HEK293 (cell line): ENCODE data around the gene HOXA3.

Source experiments
- BCL11A ChIP-seq: fragments of 450-650 bp; formaldehyde crosslinking; IDR thresholded peaks from 2 replicates; pipeline ENCODE4 v1.5.1; 2016; ENCODE audit warnings: low read depth, missing biosample characterization, missing genetic modification characterization
- BCL11B ChIP-seq: fragments of 450-650 bp; formaldehyde crosslinking; IDR thresholded peaks from 2 replicates; pipeline ENCODE4 v1.5.1; 2016; ENCODE audit warnings: low read depth, missing biosample characterization, missing genetic modification characterization
- GLI4 ChIP-seq: fragments of 450-650 bp; formaldehyde crosslinking; IDR thresholded peaks from 2 replicates; pipeline ENCODE4 v1.5.1; 2016; ENCODE audit warnings: missing biosample characterization, missing genetic modification characterization
- HOXA7 ChIP-seq: sonication (generic); formaldehyde crosslinking; IDR thresholded peaks from 2 replicates; pipeline ENCODE4 v1.8.1; 2022; ENCODE audit warnings: missing genetic modification reagents, borderline replicate concordance
- SCRT1 ChIP-seq: fragments of 450-650 bp; formaldehyde crosslinking; IDR thresholded peaks from 2 replicates; pipeline ENCODE4 v1.5.1; 2016; ENCODE audit warnings: missing biosample characterization, missing genetic modification characterization, borderline replicate concordance
- SP3 ChIP-seq: fragments of 450-650 bp; formaldehyde crosslinking; IDR thresholded peaks from 2 replicates; pipeline ENCODE4 v1.5.1; 2016; ENCODE audit warnings: missing biosample characterization, missing genetic modification characterization
- ZBTB17 ChIP-seq: fragments of 450-650 bp; formaldehyde crosslinking; IDR thresholded peaks from 2 replicates; pipeline ENCODE4 v1.5.1; 2016; ENCODE audit warnings: missing biosample characterization, missing genetic modification characterization
- ZBTB49 ChIP-seq: fragments of 450-650 bp; formaldehyde crosslinking; IDR thresholded peaks from 2 replicates; pipeline ENCODE4 v1.5.1; 2016; ENCODE audit warnings: missing biosample characterization, missing genetic modification characterization, low read depth
- ZIC2 ChIP-seq: fragments of 450-650 bp; formaldehyde crosslinking; IDR thresholded peaks from 2 replicates; pipeline ENCODE4 v1.5.1; 2016; ENCODE audit warnings: missing biosample characterization, missing genetic modification characterization
- ZNF132 ChIP-seq: fragments of 450-650 bp; formaldehyde crosslinking; IDR thresholded peaks from 2 replicates; pipeline ENCODE4 v1.5.1; 2017; ENCODE audit warnings: missing biosample characterization, missing genetic modification characterization, borderline replicate concordance
- ZNF16 ChIP-seq: fragments of 450-650 bp; formaldehyde crosslinking; IDR thresholded peaks from 2 replicates; pipeline ENCODE4 v1.5.1; 2016; ENCODE audit warnings: low read depth, missing biosample characterization, missing genetic modification characterization
- ZNF214 ChIP-seq: fragments of 450-650 bp; formaldehyde crosslinking; IDR thresholded peaks from 2 replicates; pipeline ENCODE4 v1.5.1; 2017; ENCODE audit warnings: missing biosample characterization, mild to moderate bottlenecking, missing genetic modification characterization, borderline replicate concordance
- ZNF280D ChIP-seq: fragments of 450-650 bp; formaldehyde crosslinking; IDR thresholded peaks from 2 replicates; pipeline ENCODE4 v1.5.1; 2016; ENCODE audit warnings: missing biosample characterization, missing genetic modification characterization
- ZNF416 ChIP-seq: fragments of 450-650 bp; formaldehyde crosslinking; IDR thresholded peaks from 2 replicates; pipeline ENCODE4 v1.5.1; 2016; ENCODE audit warnings: missing biosample characterization, missing genetic modification characterization
- ZNF501 ChIP-seq: fragments of 450-650 bp; formaldehyde crosslinking; IDR thresholded peaks from 2 replicates; pipeline ENCODE4 v1.5.1; 2016; ENCODE audit warnings: missing biosample characterization, missing genetic modification characterization
- ZNF624 ChIP-seq: fragments of 450-650 bp; formaldehyde crosslinking; IDR thresholded peaks from 2 replicates; pipeline ENCODE4 v1.5.1; 2017; ENCODE audit warnings: missing biosample characterization, missing genetic modification characterization
- ZNF654 ChIP-seq: fragments of 450-650 bp; formaldehyde crosslinking; IDR thresholded peaks from 2 replicates; pipeline ENCODE4 v1.5.1; 2016; ENCODE audit warnings: low read depth, missing biosample characterization, missing genetic modification characterization
- ZNF658 ChIP-seq: fragments of 450-650 bp; formaldehyde crosslinking; IDR thresholded peaks from 2 replicates; pipeline ENCODE4; 2016; ENCODE audit warnings: missing biosample characterization, missing genetic modification characterization
- ZNF677 ChIP-seq: fragments of 450-650 bp; IDR thresholded peaks from 2 replicates; pipeline ENCODE4 v1.5.0; 2018; ENCODE audit warnings: missing biosample characterization, mild to moderate bottlenecking, missing genetic modification characterization, moderate library complexity
- TF ChIP-seq, protein P1 (sequence below): fragments of 450-650 bp; formaldehyde crosslinking; IDR thresholded peaks from 2 replicates; pipeline ENCODE4 v1.5.1; 2016; ENCODE audit warnings: missing biosample characterization, missing genetic modification characterization
- TF ChIP-seq, protein P2 (sequence below): fragments of 450-650 bp; formaldehyde crosslinking; IDR thresholded peaks from 2 replicates; pipeline ENCODE4; 2016; ENCODE audit warnings: missing biosample characterization, missing genetic modification characterization
- TF ChIP-seq, protein P3 (sequence below): fragments of 450-650 bp; IDR thresholded peaks from 2 replicates; pipeline ENCODE4 v1.5.1; 2018; ENCODE audit warnings: missing biosample characterization, missing genetic modification characterization
- TF ChIP-seq, protein P4 (sequence below): fragments of 450-650 bp; IDR thresholded peaks from 2 replicates; pipeline ENCODE4 v1.5.1; 2018; ENCODE audit warnings: missing biosample characterization, mild to moderate bottlenecking, missing genetic modification characterization
- TF ChIP-seq, protein P5 (sequence below): fragments of 450-650 bp; formaldehyde crosslinking; IDR thresholded peaks from 2 replicates; pipeline ENCODE4 v1.5.1; 2016; ENCODE audit warnings: missing biosample characterization, missing genetic modification characterization

The HOXA3 gene

DNA sequence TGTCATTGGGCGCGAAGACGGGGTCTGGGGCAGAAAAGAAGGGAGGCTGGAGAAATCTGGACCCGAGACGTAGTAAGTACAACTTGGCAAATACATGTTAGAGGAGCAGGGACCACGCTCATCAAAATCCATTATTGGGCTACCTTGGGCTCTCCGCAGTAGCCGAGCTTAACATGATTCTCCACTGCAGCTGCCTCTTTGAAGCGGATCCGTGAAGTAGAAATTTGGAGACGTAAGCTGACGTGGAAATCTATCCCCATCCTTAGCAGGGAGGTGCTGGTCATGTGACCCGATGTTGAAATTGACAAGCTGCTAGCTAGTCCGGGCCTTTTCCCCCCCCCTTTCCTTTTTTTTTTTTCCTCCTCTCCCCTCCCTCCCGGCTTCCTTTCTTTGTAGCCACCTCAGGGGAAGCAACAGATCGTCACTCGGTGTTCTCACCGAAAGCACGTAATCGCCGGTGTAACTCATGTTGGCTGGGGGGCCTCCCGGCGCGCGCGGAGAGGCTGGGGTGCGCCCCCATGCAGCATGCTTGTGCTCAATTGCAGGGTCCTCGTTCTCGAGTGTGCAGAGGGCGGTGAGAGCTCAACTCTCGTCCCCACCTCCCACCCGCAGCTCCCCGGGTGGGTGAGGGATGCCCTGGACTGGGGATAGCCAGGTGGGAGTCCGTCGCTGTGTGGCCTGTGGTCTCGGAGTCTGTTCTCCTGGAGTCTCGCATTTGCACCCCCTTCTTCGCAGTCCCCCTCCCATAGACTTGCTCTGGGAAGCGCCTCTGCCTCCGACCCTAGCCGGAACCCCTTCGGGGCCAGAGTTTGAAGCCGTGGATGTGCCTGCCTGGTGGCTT, 32.9 kb upstream of the HOXA3 start, which contains the start of gene HOXA11 (continued):
- TF ChIP-seq ZNF132 = no peak
- TF ChIP-seq, protein P1, sequence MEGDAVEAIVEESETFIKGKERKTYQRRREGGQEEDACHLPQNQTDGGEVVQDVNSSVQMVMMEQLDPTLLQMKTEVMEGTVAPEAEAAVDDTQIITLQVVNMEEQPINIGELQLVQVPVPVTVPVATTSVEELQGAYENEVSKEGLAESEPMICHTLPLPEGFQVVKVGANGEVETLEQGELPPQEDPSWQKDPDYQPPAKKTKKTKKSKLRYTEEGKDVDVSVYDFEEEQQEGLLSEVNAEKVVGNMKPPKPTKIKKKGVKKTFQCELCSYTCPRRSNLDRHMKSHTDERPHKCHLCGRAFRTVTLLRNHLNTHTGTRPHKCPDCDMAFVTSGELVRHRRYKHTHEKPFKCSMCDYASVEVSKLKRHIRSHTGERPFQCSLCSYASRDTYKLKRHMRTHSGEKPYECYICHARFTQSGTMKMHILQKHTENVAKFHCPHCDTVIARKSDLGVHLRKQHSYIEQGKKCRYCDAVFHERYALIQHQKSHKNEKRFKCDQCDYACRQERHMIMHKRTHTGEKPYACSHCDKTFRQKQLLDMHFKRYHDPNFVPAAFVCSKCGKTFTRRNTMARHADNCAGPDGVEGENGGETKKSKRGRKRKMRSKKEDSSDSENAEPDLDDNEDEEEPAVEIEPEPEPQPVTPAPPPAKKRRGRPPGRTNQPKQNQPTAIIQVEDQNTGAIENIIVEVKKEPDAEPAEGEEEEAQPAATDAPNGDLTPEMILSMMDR (tag by site-specific recombination) = peak; percentile 26; the same call in 1 of the 2 replicates
- TF ChIP-seq, protein P2, sequence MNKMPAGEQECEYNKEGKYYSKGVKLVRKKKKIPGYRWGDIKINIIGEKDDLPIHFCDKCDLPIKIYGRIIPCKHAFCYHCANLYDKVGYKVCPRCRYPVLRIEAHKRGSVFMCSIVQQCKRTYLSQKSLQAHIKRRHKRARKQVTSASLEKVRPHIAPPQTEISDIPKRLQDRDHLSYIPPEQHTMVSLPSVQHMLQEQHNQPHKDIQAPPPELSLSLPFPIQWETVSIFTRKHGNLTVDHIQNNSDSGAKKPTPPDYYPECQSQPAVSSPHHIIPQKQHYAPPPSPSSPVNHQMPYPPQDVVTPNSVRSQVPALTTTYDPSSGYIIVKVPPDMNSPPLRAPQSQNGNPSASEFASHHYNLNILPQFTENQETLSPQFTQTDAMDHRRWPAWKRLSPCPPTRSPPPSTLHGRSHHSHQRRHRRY (tag by site-specific recombination) = no peak
- TF ChIP-seq ZNF280D (tag by site-specific recombination) = no peak
- peak; percentile 82 for TF ChIP-seq ZIC2 (tag by site-specific recombination)
- TF ChIP-seq ZNF214 (tag by site-specific recombination) = no peak
- TF ChIP-seq HOXA7 (CRISPR knock-in tag) = no peak
- no peak for TF ChIP-seq ZBTB49 (tag by site-specific recombination)
- no peak for TF ChIP-seq ZNF16 (tag by site-specific recombination)
- no peak for TF ChIP-seq BCL11B (tag by site-specific recombination)
- TF ChIP-seq, protein P3, sequence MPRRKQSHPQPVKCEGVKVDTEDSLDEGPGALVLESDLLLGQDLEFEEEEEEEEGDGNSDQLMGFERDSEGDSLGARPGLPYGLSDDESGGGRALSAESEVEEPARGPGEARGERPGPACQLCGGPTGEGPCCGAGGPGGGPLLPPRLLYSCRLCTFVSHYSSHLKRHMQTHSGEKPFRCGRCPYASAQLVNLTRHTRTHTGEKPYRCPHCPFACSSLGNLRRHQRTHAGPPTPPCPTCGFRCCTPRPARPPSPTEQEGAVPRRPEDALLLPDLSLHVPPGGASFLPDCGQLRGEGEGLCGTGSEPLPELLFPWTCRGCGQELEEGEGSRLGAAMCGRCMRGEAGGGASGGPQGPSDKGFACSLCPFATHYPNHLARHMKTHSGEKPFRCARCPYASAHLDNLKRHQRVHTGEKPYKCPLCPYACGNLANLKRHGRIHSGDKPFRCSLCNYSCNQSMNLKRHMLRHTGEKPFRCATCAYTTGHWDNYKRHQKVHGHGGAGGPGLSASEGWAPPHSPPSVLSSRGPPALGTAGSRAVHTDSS (tag by site-specific recombination) = no peak
- TF ChIP-seq ZNF658 (tag by site-specific recombination) = no peak
- peak; percentile 55; the same call in 1 of the 2 replicates for TF ChIP-seq SCRT1 (tag by site-specific recombination)
- TF ChIP-seq, protein P4, sequence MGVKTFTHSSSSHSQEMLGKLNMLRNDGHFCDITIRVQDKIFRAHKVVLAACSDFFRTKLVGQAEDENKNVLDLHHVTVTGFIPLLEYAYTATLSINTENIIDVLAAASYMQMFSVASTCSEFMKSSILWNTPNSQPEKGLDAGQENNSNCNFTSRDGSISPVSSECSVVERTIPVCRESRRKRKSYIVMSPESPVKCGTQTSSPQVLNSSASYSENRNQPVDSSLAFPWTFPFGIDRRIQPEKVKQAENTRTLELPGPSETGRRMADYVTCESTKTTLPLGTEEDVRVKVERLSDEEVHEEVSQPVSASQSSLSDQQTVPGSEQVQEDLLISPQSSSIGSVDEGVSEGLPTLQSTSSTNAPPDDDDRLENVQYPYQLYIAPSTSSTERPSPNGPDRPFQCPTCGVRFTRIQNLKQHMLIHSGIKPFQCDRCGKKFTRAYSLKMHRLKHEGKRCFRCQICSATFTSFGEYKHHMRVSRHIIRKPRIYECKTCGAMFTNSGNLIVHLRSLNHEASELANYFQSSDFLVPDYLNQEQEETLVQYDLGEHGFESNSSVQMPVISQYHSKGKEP (tag by site-specific recombination) = no peak
- no peak for TF ChIP-seq GLI4 (tag by site-specific recombination)
- TF ChIP-seq, protein P5, sequence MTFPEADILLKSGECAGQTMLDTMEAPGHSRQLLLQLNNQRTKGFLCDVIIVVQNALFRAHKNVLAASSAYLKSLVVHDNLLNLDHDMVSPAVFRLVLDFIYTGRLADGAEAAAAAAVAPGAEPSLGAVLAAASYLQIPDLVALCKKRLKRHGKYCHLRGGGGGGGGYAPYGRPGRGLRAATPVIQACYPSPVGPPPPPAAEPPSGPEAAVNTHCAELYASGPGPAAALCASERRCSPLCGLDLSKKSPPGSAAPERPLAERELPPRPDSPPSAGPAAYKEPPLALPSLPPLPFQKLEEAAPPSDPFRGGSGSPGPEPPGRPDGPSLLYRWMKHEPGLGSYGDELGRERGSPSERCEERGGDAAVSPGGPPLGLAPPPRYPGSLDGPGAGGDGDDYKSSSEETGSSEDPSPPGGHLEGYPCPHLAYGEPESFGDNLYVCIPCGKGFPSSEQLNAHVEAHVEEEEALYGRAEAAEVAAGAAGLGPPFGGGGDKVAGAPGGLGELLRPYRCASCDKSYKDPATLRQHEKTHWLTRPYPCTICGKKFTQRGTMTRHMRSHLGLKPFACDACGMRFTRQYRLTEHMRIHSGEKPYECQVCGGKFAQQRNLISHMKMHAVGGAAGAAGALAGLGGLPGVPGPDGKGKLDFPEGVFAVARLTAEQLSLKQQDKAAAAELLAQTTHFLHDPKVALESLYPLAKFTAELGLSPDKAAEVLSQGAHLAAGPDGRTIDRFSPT (tag by site-specific recombination) = no peak
- peak; percentile 93 for TF ChIP-seq ZBTB17
- 0 out of 2 replicates have a peak, but pooled peaks have one; percentile 57 for TF ChIP-seq ZNF501 (tag by site-specific recombination)
- TF ChIP-seq ZNF654 (tag by site-specific recombination) = no peak; the same call in 1 of the 2 replicates
- no peak for TF ChIP-seq ZNF416 (tag by site-specific recombination)
- TF ChIP-seq ZNF624 = no peak
- TF ChIP-seq ZNF677 (tag by site-specific recombination) = no peak
- no peak for TF ChIP-seq SP3
- TF ChIP-seq BCL11A (tag by site-specific recombination) = no peak
